BLaER1 (cell line): Measurements from ENCODE around the gene EIF2B1.
"Not testable (repeated sequence)": the region's sequence is repeated elsewhere in the genome, so short reads cannot be mapped to it uniquely, and the experiment has no call there.

Experiments
- H3K27ac ChIP-seq: shearing (Covaris generic); formaldehyde crosslinking; 2 replicates; pipeline ENCODE4 v1.8.1; 2022
- H3K27me3 ChIP-seq: shearing (Covaris generic); formaldehyde crosslinking; 2 replicates; pipeline ENCODE4 v1.8.1; 2022
- H3K36me3 ChIP-seq: shearing (Covaris generic); formaldehyde crosslinking; 2 replicates; pipeline ENCODE4 v1.8.1; 2022
- H3K4me1 ChIP-seq: shearing (Covaris generic); formaldehyde crosslinking; 2 replicates; pipeline ENCODE4 v1.8.1; 2022
- H3K4me2 ChIP-seq: shearing (Covaris generic); formaldehyde crosslinking; 2 replicates; pipeline ENCODE4 v1.8.1; 2022
- H3K4me3 ChIP-seq: shearing (Covaris generic); formaldehyde crosslinking; 2 replicates; pipeline ENCODE4 v1.8.1; 2022
- H3K9ac ChIP-seq: shearing (Covaris generic); formaldehyde crosslinking; 2 replicates; pipeline ENCODE4 v1.8.1; 2022
- H3K9me3 ChIP-seq: shearing (Covaris generic); formaldehyde crosslinking; 2 replicates; pipeline ENCODE4 v1.8.1; 2022
- H4K20me1 ChIP-seq: shearing (Covaris generic); formaldehyde crosslinking; 2 replicates; pipeline ENCODE4 v1.8.1; 2022
- Cebpa-rat ChIP-seq: shearing (Covaris generic); IDR thresholded peaks from 2 replicates; pipeline ENCODE4 v1.8.1; 2022

EIF2B1 gene

GRCh38 chr12:123599721-123600120, 33.8 kb downstream of the EIF2B1 start:
- Histone ChIP-seq H3K27ac (no peak overlapping the region), H3K27me3 (no peaks in the 10 kb centered on the region), H3K4me3 (no peak overlapping the region), H4K20me1 (peaks cover 40% of the 10 kb centered on the region), H3K4me2 (no peak overlapping the region), H3K9me3 (no peaks in the 10 kb centered on the region), H3K4me1 (peaks cover 29% of the 10 kb centered on the region), H3K36me3 (peaks cover 64% of the 10 kb centered on the region), H3K9ac (no peak overlapping the region)
- TF ChIP-seq Cebpa-rat, result no peak

DNA sequence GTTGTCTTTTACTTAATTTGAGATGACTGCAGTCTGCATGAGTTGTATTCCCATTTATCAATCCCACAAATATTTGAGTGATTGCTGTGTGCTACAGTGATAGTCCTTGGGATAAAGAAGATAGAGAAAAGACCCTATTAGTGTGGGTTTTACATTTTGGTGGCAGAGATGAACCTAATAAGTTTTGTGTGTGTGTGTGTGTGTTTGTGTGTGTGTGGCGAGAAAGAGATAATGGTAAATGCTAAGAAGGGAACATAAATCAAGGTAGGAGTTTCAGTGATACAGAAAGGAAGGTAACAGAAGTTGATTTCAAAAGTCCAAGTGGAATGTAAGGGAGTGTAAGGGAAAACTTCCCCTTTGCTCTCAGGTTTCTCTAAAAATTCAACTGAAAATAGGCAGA, 34.2 kb downstream of the EIF2B1 start:
- Histone ChIP-seq H3K27ac (no peak overlapping the region), H3K9ac (no peak overlapping the region), H3K36me3 (peaks cover 64% of the 10 kb centered on the region)

DNA sequence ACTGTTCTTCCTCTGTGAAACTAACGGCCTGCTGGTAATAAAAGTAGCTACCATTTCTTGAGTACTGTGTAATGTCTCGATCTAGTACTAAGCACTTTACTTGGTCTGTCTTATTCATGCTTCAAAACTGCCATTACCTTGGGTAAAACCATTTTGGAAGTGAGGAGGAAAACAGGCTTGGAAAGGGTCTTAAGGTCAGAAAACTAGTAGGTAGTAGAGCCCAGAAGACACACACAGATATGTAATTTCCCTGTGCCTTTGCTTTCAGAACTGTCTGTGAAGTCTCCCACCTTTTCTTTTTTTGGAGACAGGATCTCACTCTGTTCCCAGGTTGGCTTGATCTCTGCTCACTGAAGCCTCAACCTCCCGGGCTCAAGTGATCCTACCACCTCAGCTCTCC, 35.0 kb downstream of the EIF2B1 start:
- no peak overlapping the region for H3K27ac ChIP-seq
- H3K4me1 ChIP-seq, result peaks cover 21% of the 10 kb centered on the region
- H3K36me3 ChIP-seq, result peaks cover 65% of the 10 kb centered on the region
- H4K20me1 ChIP-seq, result peaks cover 40% of the 10 kb centered on the region
- H3K4me3 ChIP-seq, result no peak overlapping the region
- H3K4me2 ChIP-seq, result no peak overlapping the region
- no peaks in the 10 kb centered on the region for H3K9me3 ChIP-seq
- H3K27me3 ChIP-seq, result no peaks in the 10 kb centered on the region
- no peak overlapping the region for H3K9ac ChIP-seq
- TF ChIP-seq Cebpa-rat, result no peak

More for the DNA sequence above, 34.2 kb downstream of the EIF2B1 start:
- Histone ChIP-seq H3K4me3 (no peak overlapping the region), H3K4me1 (peaks cover 29% of the 10 kb centered on the region), H3K4me2 (no peak overlapping the region), H4K20me1 (peaks cover 40% of the 10 kb centered on the region), H3K9me3 (no peaks in the 10 kb centered on the region), H3K27me3 (no peaks in the 10 kb centered on the region)
- TF ChIP-seq Cebpa-rat, result no peak

GRCh38 chr12:123597100-123597499, 36.4 kb downstream of the EIF2B1 start:
- no peak overlapping the region for H3K9ac ChIP-seq
- no peaks in the 10 kb centered on the region for H3K27me3 ChIP-seq
- peaks cover 12% of the 10 kb centered on the region for H3K4me1 ChIP-seq
- H3K4me3 ChIP-seq, result no peak overlapping the region
- no peak for TF ChIP-seq Cebpa-rat
- H3K27ac ChIP-seq, result no peak overlapping the region
- H3K36me3 ChIP-seq, result peaks cover 79% of the 10 kb centered on the region
- H3K9me3 ChIP-seq, result no peaks in the 10 kb centered on the region
- peaks cover 45% of the 10 kb centered on the region for H4K20me1 ChIP-seq
- H3K4me2 ChIP-seq, result no peak overlapping the region

GRCh38 chr12:123595729-123596128, 37.8 kb downstream of the EIF2B1 start:
- H4K20me1 ChIP-seq, result peaks cover 59% of the 10 kb centered on the region
- peaks cover 7% of the 10 kb centered on the region for H3K4me1 ChIP-seq
- H3K27me3 ChIP-seq, result no peaks in the 10 kb centered on the region
- H3K4me3 ChIP-seq, result no peak overlapping the region
- H3K36me3 ChIP-seq, result peaks cover 93% of the 10 kb centered on the region
- no peak overlapping the region for H3K9ac ChIP-seq
- no peak overlapping the region for H3K4me2 ChIP-seq
- no peak overlapping the region for H3K27ac ChIP-seq
- H3K9me3 ChIP-seq, result no peaks in the 10 kb centered on the region
- TF ChIP-seq Cebpa-rat, result no peak

DNA sequence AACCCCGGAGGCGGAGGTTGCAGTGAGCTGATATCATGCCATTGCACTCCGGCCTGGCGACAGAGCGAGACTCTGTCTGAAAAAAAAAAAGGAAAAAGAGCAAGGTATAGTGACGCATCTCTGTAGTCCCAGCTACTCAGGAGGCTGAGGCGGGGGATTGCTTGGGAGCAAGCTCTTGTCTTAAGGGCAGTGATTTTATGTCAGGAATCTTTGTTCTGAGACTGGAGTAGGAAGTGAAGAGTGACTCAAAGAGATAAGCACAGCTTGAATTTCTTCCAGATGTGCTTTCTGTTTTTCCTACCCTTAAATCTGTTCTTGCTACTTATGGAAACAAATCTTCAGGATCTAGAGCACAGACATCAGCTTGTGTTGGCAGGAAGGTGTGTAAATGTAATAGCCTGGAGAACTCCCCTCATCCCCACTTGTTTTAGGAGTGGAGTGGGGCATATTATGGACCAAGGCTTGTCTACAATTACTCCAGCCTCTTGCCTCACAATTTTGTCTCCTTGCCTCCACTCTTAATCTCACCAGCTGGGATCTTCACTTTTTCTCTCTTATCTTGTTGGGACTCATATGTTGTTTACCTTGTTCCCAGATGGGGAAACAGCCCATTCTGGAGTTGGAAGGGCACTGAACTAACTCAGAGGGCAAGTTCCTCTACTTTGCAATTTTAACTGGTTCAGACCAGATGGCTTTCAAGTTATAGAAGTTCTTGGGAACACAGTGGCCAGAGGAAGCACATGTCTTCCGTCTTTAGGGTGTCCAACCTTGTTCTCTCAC, 41.6 kb downstream of the EIF2B1 start:
- no peak overlapping the region for H3K4me3 ChIP-seq
- peaks cover 100% of the 10 kb centered on the region for H3K36me3 ChIP-seq
- H4K20me1 ChIP-seq, result peaks cover 97% of the 10 kb centered on the region

DNA sequence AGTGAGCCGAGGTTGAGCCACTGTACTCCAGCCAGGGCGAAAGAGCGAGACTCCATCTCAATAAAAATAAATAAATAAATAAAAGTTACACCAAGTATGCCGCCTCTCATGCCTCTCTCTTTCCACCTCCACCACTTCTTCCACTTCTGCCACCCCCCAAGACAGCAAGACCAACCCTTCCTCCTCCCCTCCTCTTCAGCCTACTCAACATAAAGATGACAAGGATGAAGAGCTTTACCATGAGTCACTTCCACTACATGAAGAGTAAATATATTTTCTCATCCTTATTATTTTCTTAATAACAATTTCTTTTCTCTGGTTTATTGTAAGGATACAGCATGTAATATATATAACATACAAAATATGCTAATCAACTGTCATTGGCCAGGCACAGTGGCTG, 52.7 kb downstream of the EIF2B1 start:
- Histone ChIP-seq H4K20me1 (peaks cover 14% of the 10 kb centered on the region), H3K9ac (no peak overlapping the region), H3K4me2 (no peak overlapping the region), H3K27me3 (no peaks in the 10 kb centered on the region), H3K4me1 (peaks cover 31% of the 10 kb centered on the region), H3K4me3 (no peak overlapping the region), H3K36me3 (peaks cover 16% of the 10 kb centered on the region; the same call in 1 of the 2 replicates), H3K9me3 (no peaks in the 10 kb centered on the region), H3K27ac (no peak overlapping the region)
- TF ChIP-seq Cebpa-rat, result no peak

More for the DNA sequence above, 41.6 kb downstream of the EIF2B1 start:
- Histone ChIP-seq H3K4me1 (peaks cover 20% of the 10 kb centered on the region), H3K27ac (no peak overlapping the region), H3K9ac (no peak overlapping the region), H3K4me2 (no peak overlapping the region), H3K9me3 (no peaks in the 10 kb centered on the region), H3K27me3 (no peaks in the 10 kb centered on the region)
- no peak for TF ChIP-seq Cebpa-rat

- not testable (repeated sequence) for H3K27me3 ChIP-seq, H3K4me3 ChIP-seq, H3K27ac ChIP-seq, H3K9ac ChIP-seq, H4K20me1 ChIP-seq, H3K9me3 ChIP-seq, H3K4me2 ChIP-seq
- peaks cover 16% of the 10 kb centered on the region; the same call in 1 of the 2 replicates for H3K36me3 ChIP-seq
- peaks cover 22% of the 10 kb centered on the region for H3K4me1 ChIP-seq
Observed at GRCh38 chr12:123578829-123579228, 54.7 kb downstream of the EIF2B1 start.

DNA sequence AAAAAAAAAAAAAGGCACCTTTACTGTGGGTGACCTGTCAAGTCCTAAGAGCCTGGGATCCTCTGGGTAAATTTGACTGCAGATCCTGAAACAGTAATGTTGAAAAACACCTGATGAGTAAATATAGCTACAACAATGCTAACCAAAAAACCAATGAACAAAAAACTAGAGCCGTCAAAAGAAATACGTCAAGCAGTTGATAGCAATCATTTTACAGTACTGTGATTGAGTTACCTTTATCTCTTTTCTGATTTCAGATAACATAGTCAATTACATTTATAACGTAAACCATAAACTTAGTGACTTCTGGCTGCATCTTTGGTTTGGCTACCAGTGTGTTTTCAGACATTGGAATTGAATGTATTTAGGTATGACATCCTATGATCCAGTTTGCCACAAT, 55.2 kb downstream of the EIF2B1 start:
- Histone ChIP-seq H3K9ac (no peak overlapping the region), H3K9me3 (no peaks in the 10 kb centered on the region), H3K4me2 (no peak overlapping the region), H3K36me3 (peaks cover 16% of the 10 kb centered on the region; the same call in 1 of the 2 replicates), H3K27ac (no peak overlapping the region), H3K4me1 (peaks cover 20% of the 10 kb centered on the region), H3K27me3 (no peaks in the 10 kb centered on the region), H3K4me3 (no peak overlapping the region), H4K20me1 (no peaks in the 10 kb centered on the region)
- no peak for TF ChIP-seq Cebpa-rat

DNA sequence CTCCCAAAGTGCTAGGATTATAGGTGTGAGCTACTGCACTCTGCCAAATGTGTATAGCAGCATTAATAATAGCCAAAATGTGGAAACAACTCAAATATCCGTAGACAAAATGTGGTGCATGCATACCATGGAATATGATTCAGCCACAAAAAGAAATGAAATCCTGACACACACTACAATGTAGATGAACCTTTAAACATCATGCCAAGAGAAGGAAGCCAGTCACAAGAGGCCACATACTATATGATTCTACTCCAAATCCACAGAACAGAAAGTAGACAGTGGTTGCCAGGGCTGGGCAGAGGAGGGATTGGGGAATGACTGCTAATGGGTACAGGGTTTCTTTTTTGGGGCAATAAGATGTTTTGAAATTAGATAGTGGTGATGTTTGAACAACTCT, 56.9 kb downstream of the EIF2B1 start:
- Histone ChIP-seq H3K27ac (no peak overlapping the region), H3K9ac (no peak overlapping the region), H4K20me1 (no peaks in the 10 kb centered on the region), H3K4me1 (peaks cover 4% of the 10 kb centered on the region; the same call in 1 of the 2 replicates), H3K9me3 (no peaks in the 10 kb centered on the region), H3K36me3 (peaks cover 16% of the 10 kb centered on the region; the same call in 1 of the 2 replicates), H3K4me3 (no peak overlapping the region), H3K4me2 (no peak overlapping the region), H3K27me3 (no peaks in the 10 kb centered on the region)
- no peak for TF ChIP-seq Cebpa-rat
